ENCODE results near the gene GLT1D1. TPM values are rescaled to one million over a fixed set of nuclear protein-coding genes. Genes with fewer than 3 reads are reported as not detected.
"Not testable (repeated sequence)": the region's sequence is repeated elsewhere in the genome, so short reads cannot be mapped to it uniquely, and the experiment has no call there.

GLT1D1 gene
- total RNA-seq, 2 experiments from 2014 or later: not detected

DNA sequence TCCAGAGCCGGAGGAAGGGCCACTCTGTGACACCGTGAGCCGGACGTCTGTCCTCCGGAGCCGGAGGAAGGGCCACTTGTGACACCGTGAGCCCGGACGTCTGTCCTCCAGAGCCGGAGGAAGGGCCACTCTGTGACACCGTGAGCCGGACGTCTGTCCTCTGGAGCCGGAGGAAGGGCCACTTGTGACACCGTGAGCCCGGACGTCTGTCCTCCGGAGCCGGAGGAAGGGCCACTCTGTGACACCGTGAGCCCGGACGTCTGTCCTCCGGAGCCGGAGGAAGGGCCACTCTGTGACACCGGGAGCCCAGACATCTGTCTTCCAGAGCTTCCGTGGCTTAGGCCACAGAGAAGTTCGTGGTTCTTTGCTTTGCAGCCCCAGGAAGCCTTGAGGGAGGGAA lies 6.6 kb upstream of the GLT1D1 start:
- ATAC-seq; H3K27me3 Mint-ChIP-seq (ENCODE audit: low read depth); H3K27ac Mint-ChIP-seq; POLR2A ChIA-PET; H3K4me1 Mint-ChIP-seq (ENCODE audit: low read depth); CTCF ChIA-PET; H3K9me3 Mint-ChIP-seq (ENCODE audit: insufficient read depth); DNase-seq; H3K36me3 Mint-ChIP-seq (ENCODE audit: low read depth); H3K4me3 Mint-ChIP-seq: not testable (repeated sequence)

DNA sequence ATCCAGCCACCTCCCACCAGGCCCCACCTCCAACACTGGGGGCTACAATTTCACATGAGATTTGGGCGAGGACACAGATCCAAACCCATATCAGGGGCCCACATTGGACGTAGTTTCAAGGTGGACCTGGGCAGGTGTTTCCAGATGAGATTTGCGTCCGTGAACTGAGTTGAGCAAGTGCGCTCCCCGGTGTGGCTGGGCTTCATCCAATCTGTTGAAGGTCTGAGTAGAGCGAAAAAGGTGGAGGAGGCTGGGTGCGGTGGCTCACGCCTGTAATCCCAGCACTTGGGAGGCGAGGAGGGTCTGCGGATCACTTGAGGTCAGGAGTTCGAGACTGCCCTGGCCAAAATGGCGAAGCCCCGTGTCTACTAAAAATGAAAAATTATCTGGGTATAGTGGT lies 4.9 kb upstream of the GLT1D1 start:
- H3K27me3 Mint-ChIP-seq (ENCODE audit: low read depth): peaks cover 5% of the 10 kb centered on the region
- no peak overlapping the region for H3K4me3 Mint-ChIP-seq
- DNase-seq (no peak), ATAC-seq (no peak)
- H3K4me1 Mint-ChIP-seq (ENCODE audit: low read depth): peaks cover 3% of the 10 kb centered on the region
- CTCF ChIA-PET: no interaction called here
- H3K36me3 Mint-ChIP-seq (ENCODE audit: low read depth): no peaks in the 10 kb centered on the region
- H3K27ac Mint-ChIP-seq: no peak overlapping the region
- POLR2A ChIA-PET: no interaction called here
- no peaks in the 10 kb centered on the region for H3K9me3 Mint-ChIP-seq (ENCODE audit: insufficient read depth)

DNA sequence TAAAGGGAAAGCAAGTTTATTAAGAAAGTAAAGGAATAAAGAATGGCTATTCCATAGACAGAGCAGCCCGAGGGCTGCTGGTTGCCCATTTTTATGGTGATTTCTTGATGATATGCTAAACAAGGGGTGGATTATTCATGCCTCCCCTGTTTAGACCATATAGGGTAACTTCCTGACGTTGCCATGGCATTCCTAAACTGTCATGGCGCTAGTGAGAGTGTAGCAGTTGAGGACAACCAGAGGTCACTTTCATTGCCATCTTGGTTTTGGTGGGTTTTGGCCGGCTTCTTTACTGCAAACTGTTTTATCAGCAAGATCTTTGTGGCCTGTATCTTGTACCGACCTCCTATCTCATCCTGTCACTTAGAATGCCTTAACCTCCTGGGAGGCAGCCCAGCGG lies 3.5 kb upstream of the GLT1D1 start:
- ATAC-seq; H3K4me1 Mint-ChIP-seq (ENCODE audit: low read depth); CTCF ChIA-PET; H3K9me3 Mint-ChIP-seq (ENCODE audit: insufficient read depth); H3K27ac Mint-ChIP-seq; H3K4me3 Mint-ChIP-seq; H3K36me3 Mint-ChIP-seq (ENCODE audit: low read depth); DNase-seq; POLR2A ChIA-PET: not testable (repeated sequence)
- H3K27me3 Mint-ChIP-seq (ENCODE audit: low read depth): peaks cover 15% of the 10 kb centered on the region

DNA sequence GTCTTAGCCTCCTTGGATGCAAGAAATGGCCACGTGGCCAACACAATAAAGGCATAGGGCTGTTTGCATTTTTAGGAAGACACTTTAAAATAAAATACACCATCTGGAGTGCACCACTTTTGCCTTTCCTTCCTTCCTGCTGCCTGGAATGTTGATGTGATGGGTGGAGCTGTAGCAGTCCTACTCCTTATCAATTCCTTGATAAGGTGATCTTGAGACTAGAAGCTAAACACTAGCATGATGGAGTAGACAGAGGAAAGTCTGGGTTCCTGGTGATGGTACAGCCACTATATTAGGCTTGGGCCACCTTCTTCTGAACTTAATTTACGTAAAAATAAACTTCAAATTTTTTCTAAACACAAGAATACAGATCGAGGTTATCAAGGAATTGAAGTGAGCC lies 2.9 kb upstream of the GLT1D1 start:
- ChIA-PET CTCF (no interaction called here), POLR2A (no interaction called here)
- no peak for DNase-seq
- ATAC-seq: no peak
- no peak overlapping the region for H3K27ac Mint-ChIP-seq
- H3K4me3 Mint-ChIP-seq: no peak overlapping the region
- no peaks in the 10 kb centered on the region for H3K4me1 Mint-ChIP-seq (ENCODE audit: low read depth)
- H3K27me3 Mint-ChIP-seq (ENCODE audit: low read depth): peaks cover 18% of the 10 kb centered on the region
- no peaks in the 10 kb centered on the region for H3K36me3 Mint-ChIP-seq (ENCODE audit: low read depth)
- no peaks in the 10 kb centered on the region for H3K9me3 Mint-ChIP-seq (ENCODE audit: insufficient read depth)

DNA sequence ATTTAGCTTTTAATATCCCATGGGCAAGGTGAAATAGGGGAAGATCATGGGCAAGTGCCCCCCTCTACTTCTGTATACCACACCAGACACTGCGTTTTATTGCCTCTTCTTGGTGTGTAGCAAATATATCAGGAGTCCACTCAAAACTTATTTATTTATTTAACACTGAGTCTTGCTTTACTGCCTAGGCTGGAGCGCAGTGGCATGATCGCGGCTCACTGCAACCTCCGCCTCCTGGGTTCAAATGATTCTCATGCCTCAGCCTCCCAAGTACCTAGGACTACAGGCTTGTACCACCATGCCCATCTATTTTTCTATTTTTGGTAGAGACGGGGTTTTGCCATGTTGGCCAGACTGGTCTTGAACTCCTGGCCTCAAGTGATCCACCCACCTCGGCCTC lies 1.8 kb upstream of the GLT1D1 start:
- H3K36me3 Mint-ChIP-seq (ENCODE audit: low read depth); H3K27ac Mint-ChIP-seq; ATAC-seq; DNase-seq; H3K4me1 Mint-ChIP-seq (ENCODE audit: low read depth); CTCF ChIA-PET; H3K4me3 Mint-ChIP-seq; POLR2A ChIA-PET; H3K9me3 Mint-ChIP-seq (ENCODE audit: insufficient read depth): not testable (repeated sequence)
- H3K27me3 Mint-ChIP-seq (ENCODE audit: low read depth): peaks cover 22% of the 10 kb centered on the region

DNA sequence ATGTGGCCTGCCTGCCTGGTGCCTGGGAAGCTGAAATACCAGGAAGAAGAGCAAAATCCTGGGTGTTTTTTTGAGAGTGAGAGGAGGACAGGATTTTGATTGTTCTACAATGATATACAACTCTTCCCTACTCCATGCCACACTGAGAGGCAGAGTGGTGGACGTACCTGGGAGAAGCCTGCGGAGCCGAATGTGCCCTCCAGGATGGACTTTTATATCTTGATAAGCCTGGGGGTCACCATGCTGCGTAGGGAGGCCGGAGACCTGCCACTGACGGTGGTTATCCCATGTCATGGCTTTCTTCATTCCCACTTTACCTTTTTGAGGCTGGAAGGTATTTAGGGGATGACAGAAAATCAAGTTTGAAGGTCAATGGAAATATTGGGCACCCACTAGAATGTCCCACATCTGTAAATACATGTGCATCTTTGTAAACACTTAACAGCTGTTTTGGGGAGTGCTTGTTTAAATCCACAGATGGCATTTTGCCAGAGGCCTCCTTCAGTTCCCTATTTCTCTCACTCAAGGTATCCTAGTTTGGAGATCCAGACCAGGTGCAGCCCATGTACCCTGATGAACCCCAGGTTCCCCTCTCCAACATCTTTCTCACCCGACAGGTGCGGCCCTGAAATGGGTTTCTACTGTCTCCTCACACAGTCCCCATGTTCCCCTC lies 1.1 kb upstream of the GLT1D1 start:
- Mint-ChIP-seq H3K36me3 (ENCODE audit: low read depth) (no peaks in the 10 kb centered on the region), H3K9me3 (ENCODE audit: insufficient read depth) (no peaks in the 10 kb centered on the region), H3K4me3 (no peak overlapping the region), H3K27me3 (ENCODE audit: low read depth) (peaks cover 23% of the 10 kb centered on the region), H3K27ac (no peak overlapping the region), H3K4me1 (ENCODE audit: low read depth) (no peaks in the 10 kb centered on the region)
- ChIA-PET POLR2A (no interaction called here), CTCF (no interaction called here)
- ATAC-seq: no peak
- DNase-seq: no peak

DNA sequence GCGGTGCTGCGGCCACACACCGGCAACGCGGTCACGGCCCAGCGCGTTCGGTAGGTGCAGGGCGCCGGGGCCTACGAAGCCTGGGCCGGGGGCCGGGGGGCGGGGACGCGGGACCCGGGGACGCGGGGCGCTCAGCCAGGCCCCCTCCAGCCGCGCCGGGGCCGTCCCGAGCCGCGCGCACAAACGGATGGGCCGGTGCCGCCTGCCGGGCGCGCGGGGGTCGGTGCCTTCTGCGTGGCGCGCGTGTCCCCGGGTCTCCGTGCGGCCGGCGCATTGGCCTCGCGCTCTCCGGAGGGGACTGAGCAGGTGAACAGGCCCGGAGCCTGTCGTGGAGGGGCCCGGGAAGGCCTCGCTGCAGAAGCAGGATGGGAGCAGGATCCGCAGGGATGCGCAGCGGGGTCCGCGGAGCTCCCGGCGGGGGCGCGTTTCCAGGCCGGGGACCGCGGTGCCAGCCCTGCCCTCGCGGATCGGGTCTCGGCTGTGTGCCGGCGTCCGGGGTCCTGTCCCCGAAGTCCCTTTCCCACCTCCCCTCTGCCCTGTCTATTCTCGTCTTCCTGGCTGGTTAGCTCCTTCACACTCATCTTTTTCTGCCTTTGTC lies 421 bp downstream of the GLT1D1 start:
- no peak overlapping the region for H3K27ac Mint-ChIP-seq
- POLR2A ChIA-PET: no interaction called here
- H3K4me1 Mint-ChIP-seq (ENCODE audit: low read depth): no peaks in the 10 kb centered on the region
- H3K4me3 Mint-ChIP-seq: no peak overlapping the region
- DNase-seq (no peak), ATAC-seq (no peak)
- H3K27me3 Mint-ChIP-seq (ENCODE audit: low read depth): peaks cover 23% of the 10 kb centered on the region
- no peaks in the 10 kb centered on the region for H3K36me3 Mint-ChIP-seq (ENCODE audit: low read depth)
- H3K9me3 Mint-ChIP-seq (ENCODE audit: insufficient read depth): no peaks in the 10 kb centered on the region
- CTCF ChIA-PET: no interaction called here

DNA sequence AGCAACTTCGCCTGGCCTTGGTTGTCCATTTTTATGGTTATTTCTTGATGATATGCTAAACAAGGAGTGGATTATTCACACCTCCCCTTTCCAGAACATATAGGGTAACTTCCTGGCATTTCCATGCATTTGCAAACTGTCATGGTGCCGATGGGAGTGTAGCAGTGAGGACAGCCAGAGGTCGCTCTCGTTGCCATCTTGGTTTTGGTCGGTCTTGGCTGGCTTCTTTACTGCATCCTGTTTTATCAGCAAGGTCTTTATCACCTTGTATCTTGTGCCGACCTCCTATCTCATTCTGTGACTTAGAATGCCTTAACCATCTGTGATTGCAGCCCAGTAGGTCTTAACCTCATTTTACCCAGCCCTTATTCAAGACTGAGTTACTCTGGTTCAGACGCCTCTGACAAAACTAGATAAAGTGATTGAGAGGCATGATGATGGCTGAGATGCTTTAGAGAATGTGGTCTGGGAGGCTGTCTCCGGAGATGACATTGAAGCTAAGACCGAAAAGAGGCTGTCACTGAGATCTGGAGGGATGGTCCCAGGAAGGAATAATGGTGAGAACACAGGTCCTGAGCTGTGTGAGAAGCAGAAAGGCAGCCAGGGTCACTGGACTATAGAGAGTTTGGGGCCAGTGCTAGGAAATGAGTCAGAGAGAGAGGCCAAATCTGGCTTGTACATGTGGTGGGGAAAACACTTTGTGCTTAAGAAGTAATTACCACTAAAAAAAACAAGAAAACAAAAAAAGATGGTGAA lies 2.9 kb downstream of the GLT1D1 start:
- POLR2A ChIA-PET: no interaction called here
- ATAC-seq (no peak), DNase-seq (no peak)
- Mint-ChIP-seq H3K27me3 (ENCODE audit: low read depth) (peaks cover 21% of the 10 kb centered on the region), H3K36me3 (ENCODE audit: low read depth) (no peaks in the 10 kb centered on the region), H3K4me3 (no peak overlapping the region), H3K27ac (no peak overlapping the region), H3K4me1 (ENCODE audit: low read depth) (no peaks in the 10 kb centered on the region), H3K9me3 (ENCODE audit: insufficient read depth) (no peaks in the 10 kb centered on the region)
- CTCF ChIA-PET: no interaction called here

DNA sequence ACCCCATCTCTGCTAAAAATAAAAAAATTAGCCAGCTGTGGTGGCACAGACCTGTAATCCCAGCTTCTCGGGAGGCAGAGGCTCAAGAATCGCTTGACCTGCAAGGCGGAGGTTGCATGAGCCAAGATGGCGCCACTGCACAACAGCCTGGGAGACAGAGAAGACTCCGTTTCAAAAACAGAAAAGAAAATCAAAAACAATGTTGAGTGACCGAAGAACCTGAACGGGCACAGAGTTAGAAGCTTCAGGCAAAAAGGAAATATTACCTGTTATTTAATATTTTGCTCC lies 3.5 kb downstream of the GLT1D1 start:
- Mint-ChIP-seq H3K27me3 (ENCODE audit: low read depth) (peaks cover 21% of the 10 kb centered on the region), H3K9me3 (ENCODE audit: insufficient read depth) (no peaks in the 10 kb centered on the region), H3K4me3 (no peak overlapping the region), H3K36me3 (ENCODE audit: low read depth) (no peaks in the 10 kb centered on the region), H3K27ac (no peak overlapping the region), H3K4me1 (ENCODE audit: low read depth) (no peaks in the 10 kb centered on the region)
- CTCF ChIA-PET: no interaction called here
- ATAC-seq (no peak), DNase-seq (no peak)
- POLR2A ChIA-PET: no interaction called here

DNA sequence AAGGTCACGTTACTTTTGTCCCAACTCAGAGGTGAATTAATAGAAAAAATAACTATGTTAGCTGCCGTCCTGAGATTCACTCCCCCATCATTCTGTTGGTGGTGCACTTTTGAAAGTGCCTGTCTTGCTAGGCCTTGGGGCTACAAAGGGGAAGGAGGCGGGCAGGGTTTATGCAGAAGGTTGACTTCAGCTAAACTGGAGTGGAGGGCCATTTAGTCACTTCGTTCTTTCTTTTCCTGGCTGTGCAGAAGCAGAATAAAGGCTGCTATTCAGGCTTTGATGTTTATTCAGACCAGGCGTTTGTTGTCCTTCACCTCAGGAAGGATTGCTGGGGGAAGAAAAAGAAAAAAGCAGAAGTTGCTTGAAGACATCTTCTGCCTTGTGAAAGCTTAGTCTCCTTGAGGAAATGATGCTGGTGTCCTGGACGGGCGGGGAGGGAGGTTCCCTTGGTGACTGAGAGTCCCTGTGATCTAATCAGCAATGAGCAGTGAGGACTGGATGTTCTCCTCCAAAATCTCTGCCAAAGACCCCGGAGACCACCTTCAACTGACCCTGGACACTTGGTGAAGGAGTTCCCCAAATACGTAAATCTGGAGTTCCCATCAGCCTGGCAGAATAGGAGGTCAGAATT lies 4.0 kb downstream of the GLT1D1 start:
- DNase-seq (no peak), ATAC-seq (no peak)
- Mint-ChIP-seq H3K4me1 (ENCODE audit: low read depth) (no peaks in the 10 kb centered on the region), H3K27ac (no peak overlapping the region), H3K36me3 (ENCODE audit: low read depth) (no peaks in the 10 kb centered on the region), H3K4me3 (no peak overlapping the region), H3K27me3 (ENCODE audit: low read depth) (peaks cover 21% of the 10 kb centered on the region), H3K9me3 (ENCODE audit: insufficient read depth) (no peaks in the 10 kb centered on the region)
- ChIA-PET POLR2A (no interaction called here), CTCF (no interaction called here)

DNA sequence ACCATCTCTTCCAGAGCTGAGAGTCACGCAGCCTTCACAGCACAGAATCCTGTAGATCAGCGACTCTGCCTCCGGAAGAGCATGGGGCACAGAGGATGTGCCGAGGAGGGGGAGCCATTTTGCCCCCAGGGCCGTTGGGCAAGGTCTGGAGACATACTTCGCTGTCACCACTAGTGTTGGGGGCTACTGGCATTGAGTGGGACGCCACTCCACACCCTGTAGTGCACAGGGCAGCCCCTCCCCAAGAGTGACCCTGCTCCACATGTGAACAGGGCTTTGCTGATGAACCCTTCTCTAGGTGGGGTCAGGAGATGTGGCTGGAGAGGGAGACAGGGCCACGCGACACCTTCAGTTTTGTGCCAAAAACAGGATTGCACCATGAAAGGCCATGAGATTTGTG lies 6.0 kb downstream of the GLT1D1 start:
- Mint-ChIP-seq H3K4me3 (no peak overlapping the region), H3K27ac (no peak overlapping the region), H3K27me3 (ENCODE audit: low read depth) (peaks cover 13% of the 10 kb centered on the region), H3K36me3 (ENCODE audit: low read depth) (no peaks in the 10 kb centered on the region), H3K9me3 (ENCODE audit: insufficient read depth) (no peaks in the 10 kb centered on the region), H3K4me1 (ENCODE audit: low read depth) (no peaks in the 10 kb centered on the region)
- ChIA-PET CTCF (no interaction called here), POLR2A (no interaction called here)
- ATAC-seq (no peak), DNase-seq (no peak)

DNA sequence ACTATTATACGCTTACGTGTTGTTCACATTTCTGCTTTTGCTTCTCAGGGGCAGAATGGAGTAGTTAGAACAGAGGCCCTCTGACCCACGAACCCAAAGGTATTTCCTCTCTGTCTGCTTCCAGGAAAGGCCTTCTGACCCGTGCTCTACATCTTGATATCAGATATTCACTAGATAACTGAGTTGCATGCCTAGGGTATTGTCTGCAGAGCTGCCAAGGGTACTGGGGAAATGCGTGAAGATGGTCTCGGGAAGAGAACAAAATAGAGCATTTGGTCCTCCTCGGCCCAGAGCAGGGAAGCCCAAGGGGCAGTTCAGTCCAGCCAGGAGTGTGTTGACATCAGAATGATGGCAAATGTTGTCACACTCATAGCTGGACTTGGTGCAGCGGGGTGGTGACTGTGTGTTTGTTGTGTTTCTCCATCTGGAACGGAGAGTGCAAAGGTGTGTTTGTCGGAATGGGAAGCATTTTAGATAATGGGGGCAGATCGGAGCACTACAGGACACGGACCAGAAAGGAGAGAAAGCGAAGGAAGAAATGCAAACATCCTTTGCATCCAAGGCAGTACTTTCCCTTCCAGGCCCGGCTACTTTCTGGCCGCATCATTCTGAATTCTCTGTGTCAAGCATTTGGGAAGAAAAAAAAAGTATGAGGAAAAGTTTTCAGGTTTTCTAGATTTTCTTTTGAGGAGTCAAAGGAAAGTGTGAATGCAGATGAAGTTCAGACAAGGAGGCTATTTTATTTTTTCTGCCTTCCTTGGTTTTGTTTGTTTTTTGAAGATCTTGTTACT lies 8.1 kb downstream of the GLT1D1 start:
- Mint-ChIP-seq H3K27ac (no peak overlapping the region), H3K4me1 (ENCODE audit: low read depth) (no peaks in the 10 kb centered on the region), H3K36me3 (ENCODE audit: low read depth) (no peaks in the 10 kb centered on the region), H3K9me3 (ENCODE audit: insufficient read depth) (no peaks in the 10 kb centered on the region), H3K27me3 (ENCODE audit: low read depth) (peaks cover under 1% of the 10 kb centered on the region), H3K4me3 (no peak overlapping the region)
- DNase-seq: no peak
- ChIA-PET POLR2A (no interaction called here), CTCF (no interaction called here)
- no peak for ATAC-seq

Measured in activated CD8-positive, alpha-beta T cell treated with anti-CD3 and anti-CD28 coated beads, Interleukin-2, amount 10 ng/mL, durations not matched to agents 7 days and 5 days (primary cell).